H1 (cell line): Measurements from ENCODE around the gene SLC35B2. TPM values are rescaled to one million over a fixed set of nuclear protein-coding genes. Genes with fewer than 3 reads are reported as not detected.
A peak's percentile ranks its signal among the peaks of the same experiment; 100 is the strongest.

ENCODE experiments used
- ATF3 ChIP-seq: IDR thresholded peaks from 2 replicates; pipeline ENCODE4 v1.6.1; 2011; ENCODE audit warnings: low read depth, mild to moderate bottlenecking, low read length; ENCODE audit not compliant: insufficient read depth
- CHD7 ChIP-seq: fragments of 300-600 bp; sonication (generic); IDR thresholded peaks from 2 replicates; pipeline ENCODE4 v1.7.1; 2012; ENCODE audit warnings: low read length, moderate library complexity, mild to moderate bottlenecking, inconsistent platforms; ENCODE audit not compliant: insufficient replicate concordance
- E2F6 ChIP-seq: IDR thresholded peaks from 2 replicates; pipeline ENCODE4 v1.6.1; 2012; ENCODE audit warnings: inconsistent platforms
- JUND ChIP-seq: IDR thresholded peaks from 2 replicates; pipeline ENCODE4 v1.6.1; 2011; ENCODE audit warnings: mild to moderate bottlenecking, improper control_type of control experiment, low read length
- NANOG ChIP-seq: IDR thresholded peaks from 2 replicates; pipeline ENCODE4 v1.6.1; 2011; ENCODE audit warnings: low read length, low read depth, mild to moderate bottlenecking, inconsistent platforms; ENCODE audit not compliant: insufficient read depth, poor library complexity, severe bottlenecking
- POLR2A ChIP-seq, 2 experiments: IDR thresholded peaks; 1 replicate in 1 of 2; 2 replicates in 1 of 2; pipeline ENCODE4 v1.6.1; 2011; ENCODE audit warnings: low read depth in 2 of 2, low read length in 2 of 2, mild to moderate bottlenecking in 2 of 2; ENCODE audit errors: control extremely low read depth in 1 of 2
- RBBP5 ChIP-seq: IDR thresholded peaks from 2 replicates; pipeline ENCODE4 v1.7.1; 2012; ENCODE audit warnings: low read depth, mild to moderate bottlenecking, inconsistent platforms, low read length, moderate library complexity, borderline replicate concordance
- SP1 ChIP-seq: IDR thresholded peaks from 2 replicates; pipeline ENCODE4 v1.6.1; 2011; ENCODE audit warnings: low read depth, low read length
- YY1 ChIP-seq: IDR thresholded peaks from 2 replicates; pipeline ENCODE4 v1.6.1; 2011; ENCODE audit warnings: low read depth, mild to moderate bottlenecking, low read length
- polyA plus RNA-seq, 7 experiments: library from polyadenylated mRNA; depleted of rRNA in 3 of 7; stranded (reverse) in 5 of 7; unstranded in 2 of 7; fragments of >200 nt in 5 of 7; fragments of 200-250 nt in 2 of 7; gene quantifications; 1 replicate in 5 of 7; 2 replicates in 1 of 7; 4 replicates in 1 of 7; pipeline versions ENCODE4 v1.2.1 to v1.2.3, GENCODE V29; 2011 to 2013; ENCODE audit warnings: missing spikeins in 2 of 7, mixed read lengths in 2 of 7
- total RNA-seq: library from RNA; stranded (reverse); fragmentation: NEBNext Ultra II Directional; extraction: Animal tissue kit (Norgen Biotek cat#: 25700); gene quantifications from 2 replicates; pipeline ENCODE4 v1.2.1, GENCODE V29; 2021

Gene SLC35B2
- total and polyA plus RNA-seq, 2 of the 8 experiments (the other 6 are each of a cell fraction or from before 2014, with no cell fraction given) = 29.5 to 65.0 TPM

GRCh38 chr6:44219053-44219814 lies 38.1 kb downstream of the SLC35B2 start (continued):
- no peak for TF ChIP-seq CHD7
- TF ChIP-seq NANOG = no peak
- TF ChIP-seq E2F6 = peak; percentile 87
- no peak for TF ChIP-seq JUND
- peak; percentile 52 for TF ChIP-seq SP1
- TF ChIP-seq POLR2A (IDR thresholded peaks at IDR 0.05; ENCODE audit: control extremely low read depth in 1 of 2, low read depth in 2 of 2, low read length in 2 of 2) = peak in 1 of 2 experiments; percentile 79; a peak in 2 of 3 replicates
- peak; percentile 57; the same call in 1 of the 2 replicates for TF ChIP-seq YY1
- TF ChIP-seq ATF3 = no peak
- peak; percentile 96 for TF ChIP-seq RBBP5
